HepG2 (cell line): ENCODE results near the gene MN1.

Source experiments
- TF ChIP-seq, protein P1 (sequence below): sonication (generic); formaldehyde crosslinking; IDR thresholded peaks from 2 replicates; pipeline ENCODE4 v1.4.0; 2020; ENCODE audit warnings: low read depth, missing genetic modification reagents
- TF ChIP-seq, protein P2 (sequence below): sonication (generic); formaldehyde crosslinking; IDR thresholded peaks from 2 replicates; pipeline ENCODE4 v1.4.0; 2020; ENCODE audit warnings: missing genetic modification reagents

GRCh38 chr22:27844656-27845591 lies 43.4 kb upstream of the MN1 start:
- TF ChIP-seq, protein P1, sequence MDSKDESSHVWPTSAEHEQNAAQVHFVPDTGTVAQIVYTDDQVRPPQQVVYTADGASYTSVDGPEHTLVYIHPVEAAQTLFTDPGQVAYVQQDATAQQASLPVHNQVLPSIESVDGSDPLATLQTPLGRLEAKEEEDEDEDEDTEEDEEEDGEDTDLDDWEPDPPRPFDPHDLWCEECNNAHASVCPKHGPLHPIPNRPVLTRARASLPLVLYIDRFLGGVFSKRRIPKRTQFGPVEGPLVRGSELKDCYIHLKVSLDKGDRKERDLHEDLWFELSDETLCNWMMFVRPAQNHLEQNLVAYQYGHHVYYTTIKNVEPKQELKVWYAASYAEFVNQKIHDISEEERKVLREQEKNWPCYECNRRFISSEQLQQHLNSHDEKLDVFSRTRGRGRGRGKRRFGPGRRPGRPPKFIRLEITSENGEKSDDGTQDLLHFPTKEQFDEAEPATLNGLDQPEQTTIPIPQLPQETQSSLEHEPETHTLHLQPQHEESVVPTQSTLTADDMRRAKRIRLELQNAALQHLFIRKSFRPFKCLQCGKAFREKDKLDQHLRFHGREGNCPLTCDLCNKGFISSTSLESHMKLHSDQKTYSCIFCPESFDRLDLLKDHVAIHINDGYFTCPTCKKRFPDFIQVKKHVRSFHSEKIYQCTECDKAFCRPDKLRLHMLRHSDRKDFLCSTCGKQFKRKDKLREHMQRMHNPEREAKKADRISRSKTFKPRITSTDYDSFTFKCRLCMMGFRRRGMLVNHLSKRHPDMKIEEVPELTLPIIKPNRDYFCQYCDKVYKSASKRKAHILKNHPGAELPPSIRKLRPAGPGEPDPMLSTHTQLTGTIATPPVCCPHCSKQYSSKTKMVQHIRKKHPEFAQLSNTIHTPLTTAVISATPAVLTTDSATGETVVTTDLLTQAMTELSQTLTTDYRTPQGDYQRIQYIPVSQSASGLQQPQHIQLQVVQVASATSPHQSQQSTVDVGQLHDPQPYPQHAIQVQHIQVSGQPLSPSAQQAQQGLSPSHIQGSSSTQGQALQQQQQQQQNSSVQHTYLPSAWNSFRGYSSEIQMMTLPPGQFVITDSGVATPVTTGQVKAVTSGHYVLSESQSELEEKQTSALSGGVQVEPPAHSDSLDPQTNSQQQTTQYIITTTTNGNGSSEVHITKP (CRISPR knock-in tag) = no peak
- TF ChIP-seq, protein P2, sequence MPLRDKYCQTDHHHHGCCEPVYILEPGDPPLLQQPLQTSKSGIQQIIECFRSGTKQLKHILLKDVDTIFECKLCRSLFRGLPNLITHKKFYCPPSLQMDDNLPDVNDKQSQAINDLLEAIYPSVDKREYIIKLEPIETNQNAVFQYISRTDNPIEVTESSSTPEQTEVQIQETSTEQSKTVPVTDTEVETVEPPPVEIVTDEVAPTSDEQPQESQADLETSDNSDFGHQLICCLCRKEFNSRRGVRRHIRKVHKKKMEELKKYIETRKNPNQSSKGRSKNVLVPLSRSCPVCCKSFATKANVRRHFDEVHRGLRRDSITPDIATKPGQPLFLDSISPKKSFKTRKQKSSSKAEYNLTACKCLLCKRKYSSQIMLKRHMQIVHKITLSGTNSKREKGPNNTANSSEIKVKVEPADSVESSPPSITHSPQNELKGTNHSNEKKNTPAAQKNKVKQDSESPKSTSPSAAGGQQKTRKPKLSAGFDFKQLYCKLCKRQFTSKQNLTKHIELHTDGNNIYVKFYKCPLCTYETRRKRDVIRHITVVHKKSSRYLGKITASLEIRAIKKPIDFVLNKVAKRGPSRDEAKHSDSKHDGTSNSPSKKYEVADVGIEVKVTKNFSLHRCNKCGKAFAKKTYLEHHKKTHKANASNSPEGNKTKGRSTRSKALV (CRISPR knock-in tag) = no peak
